NB4 (cell line): ENCODE data around the gene SUN5.

Experiments used
- DNase-seq: peaks from one replicate; pipeline ENCODE4 v3.0.0; 2010; ENCODE audit warnings: low read depth
- H3K4me3 ChIP-seq: one replicate; pipeline ENCODE4 v1.5.1; 2011; ENCODE audit warnings: mild to moderate bottlenecking, low read depth, low read length, moderate library complexity
- MYC ChIP-seq: IDR thresholded peaks from 2 replicates; pipeline ENCODE4 v1.6.1; 2011; ENCODE audit warnings: low read depth, low read length
- POLR2A ChIP-seq: IDR thresholded peaks from 2 replicates; pipeline ENCODE4 v1.6.1; 2011; ENCODE audit warnings: mild to moderate bottlenecking; ENCODE audit not compliant: insufficient read length; ENCODE audit errors: extremely low read depth
- TF ChIP-seq, protein P1 (sequence below): IDR thresholded peaks from 2 replicates; pipeline ENCODE4 v1.6.1; 2011; ENCODE audit warnings: low read depth, low read length
- TF ChIP-seq, protein P2 (sequence below): IDR thresholded peaks from one replicate; pipeline ENCODE4 v1.5.1; 2012; ENCODE audit warnings: low read depth, low read length

The SUN5 gene

DNA sequence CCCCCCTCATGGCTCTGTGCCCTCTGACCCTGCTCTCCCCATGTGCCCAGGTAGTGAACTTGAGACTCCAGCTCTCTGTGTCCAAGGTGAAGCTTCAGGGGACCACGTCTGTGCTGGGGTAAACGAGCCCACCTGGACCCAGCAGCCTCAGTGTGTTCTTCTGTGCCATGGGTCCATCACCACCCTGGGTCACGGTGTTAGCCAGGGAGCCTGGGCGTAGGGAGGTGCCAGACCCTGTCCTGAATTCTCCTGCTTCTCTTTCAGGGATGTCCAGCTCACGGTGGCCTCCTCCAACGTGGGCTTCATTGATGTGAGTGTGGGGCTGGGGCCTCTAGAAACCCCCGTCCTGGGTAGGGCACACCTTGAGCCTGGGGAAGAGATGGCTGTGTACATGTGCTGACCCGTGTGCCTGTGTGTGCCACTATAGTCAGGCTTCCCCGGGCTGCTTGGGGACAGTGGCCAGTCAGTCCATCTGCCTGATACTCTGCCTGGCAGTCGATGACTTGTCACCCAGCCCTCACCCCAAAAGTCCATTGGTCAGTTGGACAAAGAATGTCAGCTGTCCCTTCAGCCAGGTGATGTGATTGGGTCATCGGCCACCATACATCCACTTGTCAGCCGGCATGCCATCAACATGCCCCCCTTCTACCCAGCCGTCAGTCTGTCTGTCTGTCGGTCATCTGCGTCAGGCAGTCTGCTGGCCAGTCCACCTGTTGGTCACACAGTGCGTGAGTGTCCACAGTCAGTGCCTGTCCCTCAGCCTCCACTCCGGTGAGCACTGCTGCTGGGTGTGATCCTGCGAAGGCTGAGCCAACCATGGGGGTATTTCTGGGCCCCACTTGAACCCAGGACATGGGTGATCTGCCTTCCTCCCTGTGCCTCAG lies 16.3 kb upstream of the SUN5 start:
- no peak for TF ChIP-seq POLR2A
- TF ChIP-seq, protein P1, sequence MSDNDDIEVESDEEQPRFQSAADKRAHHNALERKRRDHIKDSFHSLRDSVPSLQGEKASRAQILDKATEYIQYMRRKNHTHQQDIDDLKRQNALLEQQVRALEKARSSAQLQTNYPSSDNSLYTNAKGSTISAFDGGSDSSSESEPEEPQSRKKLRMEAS, result no peak
- TF ChIP-seq MYC, result no peak
- TF ChIP-seq, protein P2, sequence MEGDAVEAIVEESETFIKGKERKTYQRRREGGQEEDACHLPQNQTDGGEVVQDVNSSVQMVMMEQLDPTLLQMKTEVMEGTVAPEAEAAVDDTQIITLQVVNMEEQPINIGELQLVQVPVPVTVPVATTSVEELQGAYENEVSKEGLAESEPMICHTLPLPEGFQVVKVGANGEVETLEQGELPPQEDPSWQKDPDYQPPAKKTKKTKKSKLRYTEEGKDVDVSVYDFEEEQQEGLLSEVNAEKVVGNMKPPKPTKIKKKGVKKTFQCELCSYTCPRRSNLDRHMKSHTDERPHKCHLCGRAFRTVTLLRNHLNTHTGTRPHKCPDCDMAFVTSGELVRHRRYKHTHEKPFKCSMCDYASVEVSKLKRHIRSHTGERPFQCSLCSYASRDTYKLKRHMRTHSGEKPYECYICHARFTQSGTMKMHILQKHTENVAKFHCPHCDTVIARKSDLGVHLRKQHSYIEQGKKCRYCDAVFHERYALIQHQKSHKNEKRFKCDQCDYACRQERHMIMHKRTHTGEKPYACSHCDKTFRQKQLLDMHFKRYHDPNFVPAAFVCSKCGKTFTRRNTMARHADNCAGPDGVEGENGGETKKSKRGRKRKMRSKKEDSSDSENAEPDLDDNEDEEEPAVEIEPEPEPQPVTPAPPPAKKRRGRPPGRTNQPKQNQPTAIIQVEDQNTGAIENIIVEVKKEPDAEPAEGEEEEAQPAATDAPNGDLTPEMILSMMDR, result no peak

DNA sequence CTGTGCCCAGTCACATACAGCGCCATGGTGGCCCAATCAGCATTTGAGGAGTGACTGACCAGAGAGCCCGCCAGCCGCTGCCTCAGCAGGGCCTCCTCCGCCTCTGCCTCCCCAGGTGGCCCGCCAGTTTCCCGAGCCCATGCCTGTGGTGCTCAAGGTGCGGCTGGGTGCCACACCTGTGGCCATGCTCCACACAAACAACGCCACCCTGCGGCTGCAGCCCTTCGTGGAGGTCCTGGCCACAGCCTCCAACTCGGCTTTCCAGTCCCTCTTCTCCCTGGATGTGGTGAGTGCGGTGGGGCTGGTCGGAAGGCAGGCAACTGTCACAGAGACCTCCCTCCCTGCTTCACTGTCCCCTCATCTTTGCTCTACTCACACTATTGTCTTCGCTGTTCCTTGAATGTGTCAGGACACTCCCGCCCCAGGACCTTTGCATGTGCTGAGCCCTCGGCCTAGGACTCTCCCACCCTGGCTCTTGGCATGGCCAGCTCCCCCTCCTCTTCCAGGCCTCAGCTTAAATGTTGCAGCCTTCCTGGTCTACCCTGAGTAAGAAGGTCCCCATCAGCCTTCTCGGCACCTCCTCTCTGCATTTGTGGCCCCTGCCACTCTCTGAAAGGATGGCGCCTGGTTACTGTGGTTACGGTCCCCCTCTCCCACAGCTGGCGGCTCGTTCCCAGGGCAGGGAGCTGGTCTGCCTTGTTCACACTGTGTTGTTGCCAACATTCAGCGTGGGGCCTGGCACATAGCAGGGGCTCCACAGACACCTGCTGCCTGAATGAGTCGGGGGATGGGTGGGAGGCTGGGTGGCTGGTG lies 15.4 kb upstream of the SUN5 start:
- DNase-seq, result no peak
- TF ChIP-seq POLR2A (no peak), MYC (no peak)
- TF ChIP-seq, protein P1, result no peak
- TF ChIP-seq, protein P2, result no peak
- H3K4me3 ChIP-seq, result no peak overlapping the region

More for the DNA sequence above, 16.3 kb upstream of the SUN5 start:
- no peak overlapping the region for H3K4me3 ChIP-seq
- DNase-seq, result no peak

DNA sequence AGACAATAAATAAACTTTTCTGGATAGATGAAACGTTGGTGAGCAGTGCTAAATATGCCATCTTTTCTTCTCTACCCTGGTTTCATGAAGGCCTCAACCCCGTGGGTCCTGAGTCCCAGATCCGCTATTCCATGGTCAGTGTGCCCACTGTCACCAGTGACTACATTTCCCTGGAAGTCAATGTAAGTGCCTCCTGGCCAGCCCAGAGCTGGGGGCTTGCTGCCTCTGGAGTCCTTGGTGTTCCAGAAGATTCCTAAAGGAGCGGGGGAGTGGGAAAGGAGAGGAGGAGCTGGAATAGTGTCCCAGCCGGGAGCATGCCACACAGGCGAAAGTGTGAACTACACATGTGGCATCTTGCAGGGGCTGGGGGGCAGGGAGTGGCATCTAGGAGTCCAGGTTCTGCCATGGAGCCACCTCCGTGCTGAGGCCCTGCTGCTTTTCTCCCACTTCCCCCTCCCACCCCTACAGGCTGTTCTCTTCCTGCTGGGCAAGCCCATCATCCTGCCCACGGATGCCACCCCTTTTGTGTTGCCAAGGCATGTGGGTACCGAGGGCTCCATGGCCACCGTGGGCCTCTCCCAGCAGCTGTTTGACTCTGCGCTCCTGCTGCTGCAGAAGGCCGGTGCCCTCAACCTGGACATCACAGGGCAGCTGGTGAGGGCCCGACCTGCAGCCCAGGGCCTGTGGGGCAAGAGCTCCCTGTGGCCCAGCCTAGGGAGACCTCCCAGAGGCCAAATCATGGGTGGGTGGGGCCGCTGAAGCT lies 14.1 kb upstream of the SUN5 start:
- no peak overlapping the region for H3K4me3 ChIP-seq
- TF ChIP-seq POLR2A (no peak), MYC (no peak)
- TF ChIP-seq, protein P1, result no peak
- TF ChIP-seq, protein P2, result no peak
- no peak for DNase-seq

DNA sequence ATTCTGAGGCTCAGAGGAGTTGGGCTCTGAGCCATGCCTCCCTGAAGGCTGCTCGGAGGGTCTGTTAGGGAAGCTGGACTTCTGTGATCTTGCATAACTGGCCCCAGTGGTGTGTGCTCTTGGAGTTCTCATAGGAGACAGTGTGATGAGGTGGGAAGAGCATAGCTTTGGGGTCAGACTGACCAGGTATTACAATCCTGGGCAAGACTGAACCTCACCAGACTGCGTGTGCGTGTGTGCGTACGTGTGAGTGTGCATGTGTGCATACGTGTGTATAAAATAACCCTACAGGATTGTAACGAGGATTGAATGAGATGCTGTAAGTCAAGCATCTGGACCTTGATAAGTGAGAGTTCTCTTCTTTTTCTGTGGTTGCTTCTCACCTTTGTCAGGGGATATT lies 13.3 kb upstream of the SUN5 start:
- TF ChIP-seq, protein P2, result no peak
- TF ChIP-seq MYC (no peak), POLR2A (no peak)
- TF ChIP-seq, protein P1, result no peak
- no peak for DNase-seq
- H3K4me3 ChIP-seq, result no peak overlapping the region

DNA sequence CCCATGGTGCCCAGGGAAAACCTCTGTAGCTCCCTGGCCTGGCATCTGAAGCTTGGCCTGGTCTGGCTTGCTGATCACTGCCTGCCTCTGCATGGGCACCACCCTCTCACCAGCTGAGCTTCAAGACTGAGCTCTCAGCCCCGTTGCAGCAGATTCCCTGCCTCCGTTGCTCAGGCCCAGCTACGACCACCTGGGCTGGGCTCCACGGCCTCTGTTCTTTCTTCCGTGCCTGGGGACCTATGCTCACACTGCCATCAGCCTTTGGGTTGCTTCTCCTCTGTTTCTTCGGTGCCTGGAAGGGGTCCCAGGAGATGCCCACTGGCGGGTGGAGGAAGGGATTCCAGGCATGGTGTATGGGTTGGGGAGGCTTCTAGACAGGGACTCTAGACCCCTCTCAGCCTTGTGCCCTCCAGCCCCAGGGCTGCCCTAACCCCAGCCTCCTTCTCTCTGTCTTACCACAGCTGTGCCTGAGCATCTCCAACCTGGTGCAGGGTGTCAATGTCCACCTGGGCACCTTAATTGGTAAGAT lies 12.4 kb upstream of the SUN5 start:
- no peak overlapping the region for H3K4me3 ChIP-seq
- TF ChIP-seq, protein P2, result no peak
- TF ChIP-seq, protein P1, result no peak
- no peak for TF ChIP-seq MYC
- DNase-seq, result no peak
